ENCODE data around the gene NLRP5.

The NLRP5 gene

DNA sequence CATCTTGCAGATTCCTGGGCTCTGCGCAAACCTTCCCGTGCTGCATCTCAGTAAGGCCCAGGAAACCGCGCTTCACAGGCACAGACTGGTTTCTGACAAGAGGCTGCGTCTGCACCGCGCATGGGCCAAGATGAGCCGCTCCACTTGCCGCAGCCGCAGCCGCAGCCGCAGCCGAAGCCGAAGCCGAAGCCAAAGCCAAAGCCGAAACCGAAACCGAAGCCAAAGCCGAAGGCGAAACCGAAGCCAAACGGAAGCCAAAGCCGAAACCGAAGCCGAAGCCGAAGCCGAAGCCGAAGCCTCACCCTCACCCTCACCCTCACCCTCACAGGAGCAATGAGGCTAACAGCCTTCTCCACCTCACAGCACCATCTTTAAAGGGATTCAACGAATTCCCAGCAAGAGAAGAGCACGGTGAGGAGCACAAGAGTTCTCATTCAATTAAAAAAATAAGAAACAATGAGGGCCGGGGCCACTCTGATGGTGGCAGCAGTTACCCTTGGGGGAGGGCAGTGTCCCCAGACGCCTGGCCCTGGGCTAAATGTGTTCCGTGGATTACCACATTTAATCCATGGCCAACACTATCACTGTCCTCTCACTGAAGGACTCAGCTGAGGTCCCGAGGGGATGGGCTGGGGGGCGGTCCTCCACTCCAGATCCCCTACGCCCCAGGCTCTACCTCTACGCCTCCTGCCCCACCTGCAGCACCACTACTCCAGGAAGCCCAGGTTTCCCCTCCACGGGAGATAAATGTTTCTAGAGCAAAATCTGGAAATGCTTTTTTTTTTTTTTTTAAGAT, 105.4 kb downstream of the NLRP5 start:
- no peak overlapping the region for H2BK5ac ChIP-seq (ENCODE audit: low read length)
- no peak overlapping the region for H3K27ac ChIP-seq (ENCODE audit: low read depth, low read length)
- H3K9ac ChIP-seq (ENCODE audit: low read length) = no peak overlapping the region
- H3K56ac ChIP-seq (ENCODE audit: low read length) = no peak overlapping the region
- H2AK5ac ChIP-seq (ENCODE audit: low read length) = no peak overlapping the region
- H4K5ac ChIP-seq (ENCODE audit: low read length) = no peak overlapping the region
- no peak overlapping the region for H2BK15ac ChIP-seq (replicated peaks; ENCODE audit: low read depth)
- no peaks in the 10 kb centered on the region for H3K27me3 ChIP-seq (ENCODE audit: insufficient read depth, low read length, poor library complexity)
- no peak overlapping the region for H2BK120ac ChIP-seq (ENCODE audit: low read depth, low read length)
- H3K36me3 ChIP-seq (ENCODE audit: control insufficient read depth, insufficient read depth, low read length) = peaks cover 2% of the 10 kb centered on the region
- peaks cover 31% of the 10 kb centered on the region for H3K79me2 ChIP-seq (ENCODE audit: control insufficient read depth, insufficient read depth, low read length)
- H4K8ac ChIP-seq (ENCODE audit: low read depth, low read length) = no peak overlapping the region
- no peak overlapping the region for H3K18ac ChIP-seq (ENCODE audit: low read length)
- H3K4me3 ChIP-seq (ENCODE audit: low read length) = no peak overlapping the region
- peaks cover 34% of the 10 kb centered on the region for H3K79me1 ChIP-seq (ENCODE audit: low read length)
- H3K4me2 ChIP-seq (ENCODE audit: low read length) = no peak overlapping the region
- no peak overlapping the region for H3K23ac ChIP-seq (ENCODE audit: low read length)
- H3K4me1 ChIP-seq (ENCODE audit: control insufficient read depth, low read depth, low read length) = no peaks in the 10 kb centered on the region
- WGBS (ENCODE audit: extremely low coverage, insufficient coverage, low lambda C conversion rate) = no CpG with 5 or more reads among the region's 38 CpGs
- H3K4ac ChIP-seq (ENCODE audit: low read depth, low read length) = no peak overlapping the region
- no peak for DNase-seq

DNA sequence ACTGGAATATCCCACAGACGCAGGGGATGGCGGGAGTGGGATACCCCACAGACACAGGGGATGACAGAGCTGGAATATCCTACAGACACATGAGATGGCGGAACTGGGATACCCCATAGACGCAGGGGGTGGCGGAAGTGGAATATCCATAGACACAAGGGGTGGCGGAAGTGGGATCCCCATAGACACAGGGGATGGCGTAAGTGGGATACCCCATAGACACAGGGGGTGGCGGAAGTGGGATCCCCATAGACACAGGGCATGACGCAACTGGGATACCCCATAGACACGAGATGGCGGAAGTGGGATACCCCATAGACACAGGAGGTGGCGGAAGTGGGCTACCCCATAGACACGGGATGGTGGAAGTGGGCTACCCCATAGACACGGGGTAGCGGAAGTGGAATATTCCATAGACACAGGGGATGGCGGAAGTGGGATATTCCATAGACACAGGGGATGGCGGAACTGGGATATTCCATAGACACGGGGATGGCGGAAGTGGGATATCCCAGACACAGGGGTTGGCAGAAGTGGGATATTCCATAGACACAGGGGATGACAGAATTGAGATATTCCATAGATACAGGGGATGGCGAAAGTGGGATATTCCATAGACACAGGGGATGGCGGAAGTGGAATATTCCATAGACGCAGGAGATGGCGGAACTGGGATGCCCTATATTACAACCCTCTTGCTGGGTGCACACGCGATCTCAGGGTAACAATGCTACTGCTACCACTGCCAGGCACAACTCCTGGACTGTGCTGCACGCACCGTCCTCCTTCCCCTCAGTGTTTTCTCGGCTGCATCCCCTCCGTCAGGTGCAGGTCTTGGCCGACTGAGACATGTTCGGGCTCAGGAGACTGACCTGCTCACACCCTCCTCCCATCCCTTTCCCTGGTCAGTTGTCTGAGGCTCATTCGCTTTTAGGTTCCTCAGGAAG, 106.4 kb downstream of the NLRP5 start:
- H3K27me3 ChIP-seq (ENCODE audit: insufficient read depth, low read length, poor library complexity) = no peaks in the 10 kb centered on the region
- no peak overlapping the region for H3K4ac ChIP-seq (ENCODE audit: low read depth, low read length)
- no CpG with 5 or more reads among the region's 32 CpGs for WGBS (ENCODE audit: extremely low coverage, insufficient coverage, low lambda C conversion rate)
- peaks cover 2% of the 10 kb centered on the region for H3K36me3 ChIP-seq (ENCODE audit: control insufficient read depth, insufficient read depth, low read length)
- no peak overlapping the region for H4K5ac ChIP-seq (ENCODE audit: low read length)
- no peak overlapping the region for H3K4me2 ChIP-seq (ENCODE audit: low read length)
- H3K23ac ChIP-seq (ENCODE audit: low read length) = no peak overlapping the region
- H3K18ac ChIP-seq (ENCODE audit: low read length) = no peak overlapping the region
- no peak for DNase-seq
- peaks cover 34% of the 10 kb centered on the region for H3K79me1 ChIP-seq (ENCODE audit: low read length)
- no peak overlapping the region for H2BK5ac ChIP-seq (ENCODE audit: low read length)
- no peaks in the 10 kb centered on the region for H3K4me1 ChIP-seq (ENCODE audit: control insufficient read depth, low read depth, low read length)
- H2BK120ac ChIP-seq (ENCODE audit: low read depth, low read length) = no peak overlapping the region
- no peak overlapping the region for H3K9ac ChIP-seq (ENCODE audit: low read length)
- H2AK5ac ChIP-seq (ENCODE audit: low read length) = no peak overlapping the region
- no peak overlapping the region for H3K4me3 ChIP-seq (ENCODE audit: low read length)
- H3K56ac ChIP-seq (ENCODE audit: low read length) = no peak overlapping the region
- H3K27ac ChIP-seq (ENCODE audit: low read depth, low read length) = no peak overlapping the region
- peaks cover 33% of the 10 kb centered on the region for H3K79me2 ChIP-seq (ENCODE audit: control insufficient read depth, insufficient read depth, low read length)
- H4K8ac ChIP-seq (ENCODE audit: low read depth, low read length) = no peak overlapping the region
- no peak overlapping the region for H2BK15ac ChIP-seq (replicated peaks; ENCODE audit: low read depth)

DNA sequence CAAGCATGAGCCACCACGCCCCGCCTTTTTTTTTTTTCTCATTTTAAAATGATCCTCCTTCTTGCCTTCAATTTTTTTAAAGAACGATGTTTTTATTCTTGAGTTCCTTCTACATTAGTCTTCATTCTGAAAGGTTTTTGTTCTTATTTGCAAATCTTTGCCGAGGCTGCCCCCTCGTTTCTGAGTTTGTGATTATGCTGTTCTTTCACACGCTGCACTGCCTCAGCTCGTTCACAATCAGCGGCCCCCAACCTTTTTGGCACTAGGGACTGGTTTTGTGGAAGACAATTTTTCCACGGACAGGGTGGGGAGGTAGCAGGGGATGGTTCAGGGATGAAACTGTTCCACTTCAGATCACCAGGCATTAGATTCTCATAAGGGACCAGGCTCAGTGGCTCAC, 107.9 kb downstream of the NLRP5 start:
- Histone ChIP-seq H3K4me2 (ENCODE audit: low read length) (no peak overlapping the region), H4K5ac (ENCODE audit: low read length) (no peak overlapping the region), H3K18ac (ENCODE audit: low read length) (no peak overlapping the region), H3K23ac (ENCODE audit: low read length) (no peak overlapping the region), H3K4me3 (ENCODE audit: low read length) (no peak overlapping the region), H2AK5ac (ENCODE audit: low read length) (no peak overlapping the region), H3K9ac (ENCODE audit: low read length) (no peak overlapping the region), H2BK120ac (ENCODE audit: low read depth, low read length) (no peak overlapping the region), H3K79me1 (ENCODE audit: low read length) (peaks cover 32% of the 10 kb centered on the region), H3K27me3 (ENCODE audit: insufficient read depth, low read length, poor library complexity) (no peaks in the 10 kb centered on the region), H3K79me2 (ENCODE audit: control insufficient read depth, insufficient read depth, low read length) (peaks cover 33% of the 10 kb centered on the region), H3K36me3 (ENCODE audit: control insufficient read depth, insufficient read depth, low read length) (peaks cover 2% of the 10 kb centered on the region), H3K27ac (ENCODE audit: low read depth, low read length) (no peak overlapping the region), H2BK15ac (replicated peaks; ENCODE audit: low read depth) (no peak overlapping the region), H2BK5ac (ENCODE audit: low read length) (no peak overlapping the region), H4K8ac (ENCODE audit: low read depth, low read length) (no peak overlapping the region), H3K4me1 (ENCODE audit: control insufficient read depth, low read depth, low read length) (no peaks in the 10 kb centered on the region), H3K4ac (ENCODE audit: low read depth, low read length) (no peak overlapping the region), H3K56ac (ENCODE audit: low read length) (no peak overlapping the region)
- DNase-seq = no peak
- no CpG with 5 or more reads among the region's 9 CpGs for WGBS (ENCODE audit: extremely low coverage, insufficient coverage, low lambda C conversion rate)

DNA sequence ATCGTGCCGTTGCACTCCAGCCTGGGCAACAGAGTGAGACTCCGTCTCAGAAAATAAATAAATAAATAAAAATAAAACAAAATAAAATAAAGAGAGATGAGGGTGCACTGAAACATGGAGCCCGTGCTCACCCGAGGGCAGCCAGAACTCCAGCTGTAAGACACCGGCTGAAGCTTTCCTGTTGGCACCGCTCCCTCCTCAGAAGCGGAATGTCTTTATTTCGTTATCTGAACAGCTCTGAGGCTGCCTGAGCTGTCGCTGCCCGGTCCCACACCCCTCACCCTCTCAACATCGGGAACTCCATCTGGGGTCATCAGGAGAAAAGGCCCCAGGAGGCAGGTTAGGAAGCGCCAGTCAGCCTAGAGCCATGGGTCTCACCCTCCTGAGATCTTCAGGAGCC, 110.1 kb downstream of the NLRP5 start:
- no peak overlapping the region for H4K8ac ChIP-seq (ENCODE audit: low read depth, low read length)
- peaks cover 27% of the 10 kb centered on the region for H3K79me1 ChIP-seq (ENCODE audit: low read length)
- no peak overlapping the region for H2BK5ac ChIP-seq (ENCODE audit: low read length)
- H3K27me3 ChIP-seq (ENCODE audit: insufficient read depth, low read length, poor library complexity) = no peaks in the 10 kb centered on the region
- H3K4me2 ChIP-seq (ENCODE audit: low read length) = no peak overlapping the region
- no peak overlapping the region for H3K4me3 ChIP-seq (ENCODE audit: low read length)
- no peak overlapping the region for H3K23ac ChIP-seq (ENCODE audit: low read length)
- peaks cover 4% of the 10 kb centered on the region for H3K36me3 ChIP-seq (ENCODE audit: control insufficient read depth, insufficient read depth, low read length)
- no peak overlapping the region for H3K27ac ChIP-seq (ENCODE audit: low read depth, low read length)
- peaks cover 27% of the 10 kb centered on the region for H3K79me2 ChIP-seq (ENCODE audit: control insufficient read depth, insufficient read depth, low read length)
- no CpG with 5 or more reads among the region's 13 CpGs for WGBS (ENCODE audit: extremely low coverage, insufficient coverage, low lambda C conversion rate)
- H3K9ac ChIP-seq (ENCODE audit: low read length) = no peak overlapping the region
- no peak overlapping the region for H3K18ac ChIP-seq (ENCODE audit: low read length)
- H3K4ac ChIP-seq (ENCODE audit: low read depth, low read length) = no peak overlapping the region
- no peak overlapping the region for H2BK15ac ChIP-seq (replicated peaks; ENCODE audit: low read depth)
- no peak for DNase-seq
- H4K5ac ChIP-seq (ENCODE audit: low read length) = no peak overlapping the region
- no peaks in the 10 kb centered on the region for H3K4me1 ChIP-seq (ENCODE audit: control insufficient read depth, low read depth, low read length)
- H2AK5ac ChIP-seq (ENCODE audit: low read length) = no peak overlapping the region
- H2BK120ac ChIP-seq (ENCODE audit: low read depth, low read length) = no peak overlapping the region
- H3K56ac ChIP-seq (ENCODE audit: low read length) = no peak overlapping the region

DNA sequence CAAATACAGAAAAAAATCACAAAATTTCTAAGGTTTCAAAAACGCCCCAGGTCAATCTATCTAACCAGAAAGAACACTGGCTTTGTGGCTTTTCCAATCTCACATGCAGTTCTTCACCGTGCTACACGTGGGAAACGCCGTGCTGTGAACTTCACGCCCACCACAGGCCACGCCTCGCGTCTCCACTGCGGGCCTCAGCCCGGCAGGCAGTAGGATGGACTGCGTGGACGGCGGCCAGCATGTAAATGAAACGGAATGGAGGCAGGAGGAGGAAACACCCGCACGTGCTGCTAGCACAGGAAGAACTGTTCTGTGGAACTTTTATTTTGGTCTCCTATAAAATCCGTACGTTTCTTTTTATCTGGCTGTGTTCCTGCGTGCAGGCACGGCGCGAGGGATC, 110.7 kb downstream of the NLRP5 start:
- Histone ChIP-seq H2BK15ac (replicated peaks; ENCODE audit: low read depth) (no peak overlapping the region), H3K4me1 (ENCODE audit: control insufficient read depth, low read depth, low read length) (no peaks in the 10 kb centered on the region), H3K79me1 (ENCODE audit: low read length) (peaks cover 25% of the 10 kb centered on the region), H4K8ac (ENCODE audit: low read depth, low read length) (no peak overlapping the region), H2BK5ac (ENCODE audit: low read length) (no peak overlapping the region), H3K36me3 (ENCODE audit: control insufficient read depth, insufficient read depth, low read length) (peaks cover 4% of the 10 kb centered on the region), H3K4ac (ENCODE audit: low read depth, low read length) (no peak overlapping the region), H3K18ac (ENCODE audit: low read length) (no peak overlapping the region), H3K4me2 (ENCODE audit: low read length) (no peak overlapping the region), H3K23ac (ENCODE audit: low read length) (no peak overlapping the region), H4K5ac (ENCODE audit: low read length) (no peak overlapping the region), H3K27me3 (ENCODE audit: insufficient read depth, low read length, poor library complexity) (no peaks in the 10 kb centered on the region), H3K79me2 (ENCODE audit: control insufficient read depth, insufficient read depth, low read length) (peaks cover 26% of the 10 kb centered on the region), H3K4me3 (ENCODE audit: low read length) (no peak overlapping the region), H2AK5ac (ENCODE audit: low read length) (no peak overlapping the region), H2BK120ac (ENCODE audit: low read depth, low read length) (no peak overlapping the region), H3K27ac (ENCODE audit: low read depth, low read length) (no peak overlapping the region), H3K56ac (ENCODE audit: low read length) (no peak overlapping the region), H3K9ac (ENCODE audit: low read length) (no peak overlapping the region)
- no CpG with 5 or more reads among the region's 23 CpGs for WGBS (ENCODE audit: extremely low coverage, insufficient coverage, low lambda C conversion rate)
- no peak for DNase-seq

Measured in mesendoderm (in vitro differentiated cells).